Cardiac muscle cell (in vitro differentiated cells and primary cell): Measurements from ENCODE around the gene NKX6-1. TPM values are rescaled to one million over a fixed set of nuclear protein-coding genes. Genes with fewer than 3 reads are reported as not detected.

Experiments used
- DNase-seq, 2 donors: peaks; one replicate each; pipeline versions ENCODE4 v3.0.0 to v3.0.0-alpha.2; 2010 to 2017; ENCODE audit warnings: low read depth in 1 of 2, low spot score in 1 of 2
- H3K27ac ChIP-seq: fragments of 200-600 bp; sonication (generic); 2 replicates; pipeline ENCODE4 v1.5.1; 2016
- H3K27me3 ChIP-seq: fragments of 200-600 bp; sonication (generic); 2 replicates; pipeline ENCODE4 v1.6.0; 2016; ENCODE audit warnings: control low read depth
- H3K36me3 ChIP-seq: fragments of 200-600 bp; sonication (generic); 2 replicates; pipeline ENCODE4 v1.5.1; 2016; ENCODE audit warnings: control low read depth
- H3K4me1 ChIP-seq: fragments of 200-600 bp; sonication (generic); 2 replicates; pipeline ENCODE4 v1.8.1; 2017; ENCODE audit warnings: low read depth, mild to moderate bottlenecking, mixed run types
- H3K4me3 ChIP-seq: fragments of 200-600 bp; sonication (generic); 2 replicates; pipeline ENCODE4 v1.5.1; 2016; ENCODE audit warnings: mild to moderate bottlenecking
- H3K9me3 ChIP-seq: fragments of 200-600 bp; sonication (generic); 2 replicates; pipeline ENCODE4 v1.5.1; 2017; ENCODE audit warnings: low read depth, mild to moderate bottlenecking, control low read depth
- CTCF ChIP-seq: IDR thresholded peaks from 2 replicates; pipeline ENCODE4 v1.5.1; 2012; ENCODE audit warnings: low read depth, mild to moderate bottlenecking, low read length
- polyA plus RNA-seq: library from polyadenylated mRNA; unstranded; fragments of >200 nt; fragmentation: Nextera tagmentation; extraction: Ambion mirVana; gene quantifications from 2 replicates; pipeline ENCODE4 v1.2.1, GENCODE V29; 2016
- total RNA-seq: library from RNA; depleted of rRNA; stranded (reverse); fragments of >200 nt; gene quantifications from 2 replicates; pipeline ENCODE4 v1.2.3, GENCODE V29; 2016

NKX6-1 gene
- total and polyA plus RNA-seq, 2 experiments from 2014 or later: not detected

- Histone ChIP-seq H3K27me3 (no peaks in the 10 kb centered on the region), H3K27ac (no peak overlapping the region), H3K36me3 (no peaks in the 10 kb centered on the region), H3K4me3 (no peak overlapping the region), H3K4me1 (no peaks in the 10 kb centered on the region), H3K9me3 (no peaks in the 10 kb centered on the region)
- no peak for DNase-seq
- no peak for TF ChIP-seq CTCF
These were observed 39.3 kb downstream of the NKX6-1 start for GRCh38 chr4:84459783-84460182.

GRCh38 chr4:84456157-84456556, 42.9 kb downstream of the NKX6-1 start:
- TF ChIP-seq CTCF: no peak
- Histone ChIP-seq H3K4me1 (no peaks in the 10 kb centered on the region), H3K9me3 (no peaks in the 10 kb centered on the region), H3K36me3 (no peaks in the 10 kb centered on the region), H3K4me3 (no peak overlapping the region), H3K27ac (no peak overlapping the region), H3K27me3 (no peaks in the 10 kb centered on the region)
- no peak for DNase-seq

- no peak overlapping the region for H3K4me3 ChIP-seq
- no peaks in the 10 kb centered on the region for H3K27me3 ChIP-seq
- TF ChIP-seq CTCF: no peak
- H3K27ac ChIP-seq: no peak overlapping the region
- DNase-seq: peak in 1 of 2 donors; percentile 24
- no peaks in the 10 kb centered on the region for H3K4me1 ChIP-seq
- no peaks in the 10 kb centered on the region for H3K9me3 ChIP-seq
- no peaks in the 10 kb centered on the region for H3K36me3 ChIP-seq
These were observed 43.4 kb downstream of the NKX6-1 start for GRCh38 chr4:84455697-84456096.

GRCh38 chr4:84451546-84451945, 47.5 kb downstream of the NKX6-1 start:
- H3K4me3 ChIP-seq: no peak overlapping the region
- no peaks in the 10 kb centered on the region for H3K4me1 ChIP-seq
- TF ChIP-seq CTCF: peak; percentile 45
- no peaks in the 10 kb centered on the region for H3K36me3 ChIP-seq
- H3K27me3 ChIP-seq: no peaks in the 10 kb centered on the region
- DNase-seq: peak in 1 of 2 donors; percentile 6
- H3K9me3 ChIP-seq: no peaks in the 10 kb centered on the region
- no peak overlapping the region for H3K27ac ChIP-seq

- DNase-seq: no peak
- H3K4me1 ChIP-seq: no peaks in the 10 kb centered on the region
- H3K9me3 ChIP-seq: no peaks in the 10 kb centered on the region
These were observed 55.6 kb downstream of the NKX6-1 start for GRCh38 chr4:84443523-84443922.

More at GRCh38 chr4:84443523-84443922, 55.6 kb downstream of the NKX6-1 start:
- no peak for TF ChIP-seq CTCF
- Histone ChIP-seq H3K36me3 (no peaks in the 10 kb centered on the region), H3K4me3 (no peak overlapping the region), H3K27ac (no peak overlapping the region), H3K27me3 (peaks cover 7% of the 10 kb centered on the region)
